Measurements from ENCODE around the gene HSPBP1.

The HSPBP1 gene

DNA sequence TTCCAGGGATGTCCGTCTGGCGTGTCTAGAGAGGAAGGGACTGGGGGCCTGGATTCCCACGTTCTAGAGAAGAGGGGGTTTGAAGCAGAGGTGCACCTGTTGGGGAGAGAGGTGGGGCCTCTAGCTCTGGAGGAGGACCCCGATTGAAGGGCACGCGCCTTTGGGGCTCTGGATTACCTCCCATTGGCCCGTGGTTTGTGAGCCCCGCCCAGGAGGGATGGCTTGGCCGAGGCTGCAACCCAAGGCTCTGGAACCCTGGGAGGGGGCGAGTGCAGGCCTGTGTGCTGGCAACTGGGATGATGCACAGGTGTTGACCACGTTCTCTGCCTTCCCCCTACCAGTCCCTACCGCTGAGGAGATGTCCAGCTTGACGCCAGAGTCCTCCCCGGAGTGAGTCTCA is 25.1 kb upstream of the HSPBP1 start:
- no peak for DNase-seq

- DNase-seq, result peak; percentile 18 to 39
Measured at GRCh38 chr19:55304279-55304978, 24.5 kb upstream of the HSPBP1 start.

- no peak for DNase-seq
Measured at GRCh38 chr19:55303477-55303876, 23.6 kb upstream of the HSPBP1 start.

DNA sequence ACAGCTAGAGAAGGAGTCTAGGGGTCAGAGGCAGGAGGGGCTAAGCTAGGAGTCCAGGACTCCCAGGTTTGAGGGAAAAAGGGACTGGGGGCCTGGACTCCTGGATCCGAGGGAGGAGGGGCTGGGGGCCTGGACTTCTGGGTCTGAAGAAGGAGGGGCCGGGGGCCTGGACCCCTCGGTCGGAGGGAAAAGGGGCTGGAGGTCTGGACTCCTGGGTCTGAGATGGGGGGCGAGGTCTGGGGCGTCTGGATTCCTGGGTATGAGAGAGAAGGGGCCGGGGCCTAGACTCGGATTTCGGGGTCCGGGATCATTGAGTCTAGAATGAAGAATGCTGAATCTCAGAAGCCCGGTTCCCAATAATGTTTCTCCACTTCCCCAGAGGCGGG is 22.4 kb upstream of the HSPBP1 start:
- DNase-seq, result no peak

DNA sequence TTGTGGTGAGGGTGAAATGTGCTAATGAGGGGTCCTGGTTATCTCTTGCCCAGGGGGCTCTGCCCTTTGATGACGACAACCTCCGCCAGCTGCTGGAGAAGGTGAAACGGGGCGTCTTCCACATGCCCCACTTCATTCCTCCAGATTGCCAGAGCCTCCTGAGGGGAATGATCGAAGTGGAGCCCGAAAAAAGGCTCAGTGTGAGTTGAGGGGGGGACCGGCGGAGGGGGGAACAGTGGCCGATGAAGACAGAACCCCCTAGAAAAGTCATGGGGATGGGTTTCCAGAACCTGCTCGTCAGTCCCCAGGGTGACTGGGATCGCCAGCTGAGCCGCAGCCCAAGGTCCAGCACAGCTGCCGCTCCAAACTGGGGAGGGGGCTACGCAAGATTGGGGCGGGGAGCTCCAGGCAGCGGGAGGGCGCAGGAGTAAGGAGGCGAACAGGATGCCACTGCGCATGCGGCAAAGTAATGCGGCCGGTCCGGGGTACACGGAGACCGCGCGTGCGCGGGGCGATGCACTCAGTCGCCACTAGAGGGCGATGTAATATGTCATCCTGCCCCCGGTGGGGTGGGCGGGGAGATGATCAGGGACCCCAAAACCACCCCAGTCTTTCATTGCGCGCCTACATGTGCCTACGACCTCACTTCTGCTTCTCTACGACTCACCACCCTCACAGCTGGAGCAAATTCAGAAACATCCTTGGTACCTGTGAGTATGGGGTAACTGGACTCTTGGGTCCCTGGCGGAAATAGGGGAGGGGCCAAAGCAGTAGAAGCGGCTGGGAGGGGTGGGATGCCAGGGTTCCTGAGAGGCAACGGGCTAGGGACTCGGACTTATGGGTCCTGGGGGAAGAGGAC is 21.8 kb upstream of the HSPBP1 start:
- DNase-seq, result peak; percentile 82 to 90

- no peak for DNase-seq
Measured at GRCh38 chr19:55300886-55301458, 21.1 kb upstream of the HSPBP1 start.

- no peak for DNase-seq
Measured at GRCh38 chr19:55299991-55300390, 20.1 kb upstream of the HSPBP1 start.

DNA sequence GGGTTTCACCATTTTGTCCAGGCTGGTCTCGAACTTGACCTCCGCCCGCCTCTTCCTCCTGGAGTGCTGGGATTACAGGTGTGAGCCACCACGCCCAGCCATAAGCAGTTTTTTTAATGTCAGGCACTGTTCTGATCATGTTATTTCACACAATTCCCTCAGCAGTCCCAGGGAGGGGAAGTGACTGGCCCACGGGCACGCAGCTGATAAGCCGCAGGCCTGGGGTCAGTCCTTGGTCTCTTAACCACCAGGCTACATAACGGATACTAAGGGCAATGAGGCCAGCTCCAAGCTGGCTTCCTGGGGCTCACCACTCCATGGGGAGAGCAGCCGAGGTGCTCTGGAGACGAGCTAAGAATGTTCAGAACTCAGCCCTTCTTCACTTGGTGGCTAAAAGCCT is 17.4 kb upstream of the HSPBP1 start:
- DNase-seq, result peak in 1 of 2 donors; percentile 13

- no peak for DNase-seq
Measured at GRCh38 chr19:55289117-55289796, 9.3 kb upstream of the HSPBP1 start.

- no peak for DNase-seq
Measured at GRCh38 chr19:55287361-55288079, 7.6 kb upstream of the HSPBP1 start.

- no peak for DNase-seq
Measured at GRCh38 chr19:55285229-55285890, 5.5 kb upstream of the HSPBP1 start.

GRCh38 chr19:55284405-55285058 is 4.6 kb upstream of the HSPBP1 start:
- no peak for DNase-seq

DNA sequence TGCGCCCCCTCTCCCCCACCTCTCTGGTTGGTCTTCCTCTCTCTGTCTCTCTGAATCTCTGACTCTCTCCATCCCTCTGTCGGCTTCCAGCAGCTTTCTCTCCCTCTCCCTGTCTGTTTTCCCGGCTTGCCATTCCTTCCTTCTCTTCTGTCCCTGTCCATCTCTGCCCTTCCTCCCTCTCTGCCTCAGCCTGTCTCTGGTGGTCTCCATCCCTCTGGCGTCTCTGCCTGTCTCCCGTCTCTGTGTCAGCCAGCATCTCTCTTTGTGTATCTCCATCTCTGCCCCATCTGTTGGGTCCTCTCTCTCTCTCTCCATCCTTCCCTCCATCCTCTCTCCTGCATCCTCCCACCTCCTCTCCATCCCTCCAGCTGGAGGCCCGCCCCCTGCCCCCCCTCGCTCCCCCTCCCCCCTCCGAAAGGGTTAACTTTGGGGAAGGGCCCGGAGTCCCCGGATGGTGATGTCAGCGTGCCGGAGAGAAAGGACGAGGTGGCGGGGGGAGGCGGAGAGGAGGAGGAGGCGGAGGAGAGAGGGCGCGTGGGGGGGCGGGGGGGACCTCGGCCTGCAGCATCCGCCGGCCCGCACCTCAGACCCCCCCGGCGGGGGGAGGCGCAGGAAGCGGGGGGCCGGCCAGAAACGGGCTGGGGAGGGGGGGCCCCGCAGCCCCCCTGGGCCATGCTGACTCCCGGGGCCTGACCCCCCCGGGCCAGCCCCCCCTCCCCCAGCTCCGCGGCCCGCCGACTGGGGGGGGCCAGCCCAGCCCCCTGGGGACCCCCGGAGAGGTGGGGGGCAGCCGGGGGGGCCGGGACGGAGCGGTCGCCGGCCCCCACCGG is 3.9 kb upstream of the HSPBP1 start, which contains the start of gene BRSK1:
Gene BRSK1, plus strand, starts transcription at position 450 of the 830 bp plus-strand sequence. CDS start 446 bp downstream, outside the sequence.
- DNase-seq, result no peak

DNA sequence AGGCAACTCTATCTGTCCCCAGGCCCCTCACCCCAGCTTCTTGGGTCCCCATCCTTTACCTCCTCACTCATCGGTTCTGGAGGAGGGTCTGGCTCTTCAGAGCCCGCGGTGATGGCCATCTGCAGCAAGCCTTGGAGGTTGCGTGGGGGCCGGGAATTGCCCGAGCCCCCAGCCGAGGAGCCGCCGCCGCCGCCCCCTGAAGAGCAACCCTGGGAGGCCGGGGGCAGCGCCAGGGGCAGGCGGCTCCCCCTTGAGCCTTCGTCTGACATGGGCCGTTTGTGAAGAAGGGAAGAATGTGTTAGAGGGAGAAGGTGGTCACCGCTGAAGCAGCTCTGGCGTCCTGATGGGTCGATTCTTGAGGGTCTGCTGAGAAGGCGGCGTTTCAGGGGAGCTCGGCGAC is 570 bp downstream of the HSPBP1 start:
- DNase-seq, result no peak

- DNase-seq, result no peak
Measured at GRCh38 chr19:55278391-55279135, 1.3 kb downstream of the HSPBP1 start.

- DNase-seq, result no peak
Measured at GRCh38 chr19:55277494-55277893, 2.4 kb downstream of the HSPBP1 start.

- DNase-seq, result peak in 1 of 2 donors; percentile 29
Measured at GRCh38 chr19:55276720-55277430, 3.0 kb downstream of the HSPBP1 start.

DNA sequence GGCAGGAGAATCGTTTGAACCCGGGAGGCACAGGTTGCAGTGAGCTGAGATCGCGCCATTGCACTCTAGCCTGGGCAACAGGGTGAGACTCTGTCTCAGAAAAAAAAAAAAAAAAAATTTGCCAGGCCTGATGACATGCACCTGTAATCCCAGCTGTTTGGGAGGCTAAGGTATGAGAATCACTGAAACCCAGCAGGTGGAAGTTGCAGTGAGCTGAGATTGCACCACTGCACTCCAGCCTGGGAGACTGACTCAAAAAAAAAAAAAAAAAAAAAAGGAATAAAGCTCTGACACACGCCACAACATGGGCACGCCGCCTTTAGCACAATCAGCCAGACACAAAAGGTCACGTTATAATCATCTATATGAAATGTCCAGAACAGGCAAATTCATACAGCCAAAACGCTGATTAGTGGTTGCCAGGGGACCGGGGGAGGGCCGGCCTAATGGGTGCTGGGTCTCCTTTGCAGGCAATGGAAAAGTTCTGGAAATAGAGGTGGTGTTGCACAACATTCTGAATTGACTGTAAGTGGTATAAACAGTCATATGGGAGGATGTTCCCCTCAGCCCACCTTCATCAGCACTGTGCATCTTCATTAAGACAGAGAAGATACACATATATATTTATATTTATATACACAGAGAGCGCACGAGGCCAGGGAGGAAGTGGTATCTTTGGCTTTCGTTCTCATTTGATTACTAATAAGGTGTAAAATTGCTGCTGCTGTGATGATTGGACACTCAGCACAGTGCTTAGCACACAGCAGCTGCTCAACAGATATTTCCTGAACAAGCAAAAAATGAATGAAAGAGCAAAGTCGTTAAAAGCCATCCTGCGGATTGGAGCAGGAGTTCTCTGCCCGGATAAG is 3.8 kb downstream of the HSPBP1 start:
- no peak for DNase-seq

Data from inflammatory macrophage (primary cell).